Upper lobe of right lung (tissue), 1 donor: ENCODE measurements around the gene MAP4K3. TPM values are rescaled to one million over a fixed set of nuclear protein-coding genes. Genes with fewer than 3 reads are reported as not detected.
A peak's percentile ranks its signal among the peaks of the same experiment; 100 is the strongest.
"Not testable (repeated sequence)": the region's sequence is repeated elsewhere in the genome, so short reads cannot be mapped to it uniquely, and the experiment has no call there.

Source experiments
- ATAC-seq: fragments of 200-7000 bp; cut with Tn5 transposase; one replicate; pipeline ENCODE4 v1.9.1; 2020; ENCODE audit warnings: mild to moderate bottlenecking, moderate library complexity
- DNase-seq: peaks from one replicate; pipeline ENCODE4 v3.0.0-alpha.2; 2020
- H3K27ac ChIP-seq: fragments of 200-600 bp; one replicate; pipeline ENCODE4 v1.8.0; 2022
- H3K27me3 ChIP-seq: fragments of 200-600 bp; one replicate; pipeline ENCODE4 v1.8.0; 2022; ENCODE audit warnings: mild to moderate bottlenecking
- H3K36me3 ChIP-seq: fragments of 200-600 bp; one replicate; pipeline ENCODE4 v1.8.0; 2022
- H3K4me1 ChIP-seq: fragments of 200-600 bp; one replicate; pipeline ENCODE4 v1.8.0; 2022
- H3K4me3 ChIP-seq: fragments of 200-600 bp; one replicate; pipeline ENCODE4 v1.8.0; 2022; ENCODE audit warnings: mild to moderate bottlenecking
- H3K9me3 ChIP-seq: fragments of 200-600 bp; one replicate; pipeline ENCODE4 v1.8.0; 2022
- intact Hi-C: fragments of 100-400 bp; cut with DNase I; formaldehyde crosslinking; loops from one replicate; pipeline ENCODE4 v1.11.0; 2022
- total RNA-seq: library from RNA; stranded (reverse); fragmentation: NEBNext Ultra II Directional; extraction: Animal tissue kit (Norgen Biotek cat#: 25700); gene quantifications from one replicate; pipeline ENCODE4 v1.2.1, GENCODE V29; 2021
- TF ChIP-seq, protein P1 (sequence below): fragments of 200-600 bp; IDR thresholded peaks from one replicate; pipeline ENCODE4 v1.8.0; 2022; ENCODE audit warnings: antibody characterized with exemption
- donor health status: DM: no; HTN: yes; CAD: no; lungs with severe emphysema.

Gene MAP4K3
- total RNA-seq, 1 donor from 2014 or later: 55.5 TPM

DNA sequence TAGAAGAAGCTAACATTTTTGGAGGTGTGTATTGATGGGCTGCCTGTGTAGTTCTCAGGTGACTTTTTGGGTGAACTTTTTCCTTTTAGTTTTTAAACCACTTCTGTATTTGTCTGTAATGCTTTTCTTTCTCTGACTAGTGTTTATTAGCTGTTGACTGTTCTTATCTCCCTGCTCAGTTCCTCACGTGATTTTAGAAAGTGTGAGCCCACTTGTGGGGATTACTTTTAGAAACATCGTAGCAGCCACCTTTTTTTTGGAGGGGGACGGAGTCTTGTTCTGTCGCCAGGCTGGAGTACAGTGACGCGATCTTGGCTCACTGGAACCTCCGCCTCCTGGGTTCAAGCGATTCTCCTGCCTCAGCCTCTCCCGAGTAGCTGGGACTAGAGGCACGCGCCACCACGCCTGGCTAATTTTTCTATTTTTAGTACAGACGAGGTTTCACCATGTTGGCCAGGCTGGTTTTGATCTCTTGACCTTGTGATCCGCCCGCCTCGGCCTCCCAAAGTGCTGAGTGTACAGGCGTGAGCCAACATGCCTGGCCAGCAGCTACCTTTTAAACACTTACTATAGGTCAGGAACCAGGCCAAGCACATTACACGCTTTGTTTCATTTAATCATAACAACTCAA is 184.1 kb downstream of the MAP4K3 start:
- Histone ChIP-seq H3K27ac (no peak overlapping the region), H3K36me3 (peaks cover 85% of the 10 kb centered on the region), H3K4me1 (no peaks in the 10 kb centered on the region), H3K27me3 (no peaks in the 10 kb centered on the region), H3K9me3 (no peaks in the 10 kb centered on the region), H3K4me3 (no peak overlapping the region)
- intact Hi-C loops: no loop called here
- TF ChIP-seq, protein P1, sequence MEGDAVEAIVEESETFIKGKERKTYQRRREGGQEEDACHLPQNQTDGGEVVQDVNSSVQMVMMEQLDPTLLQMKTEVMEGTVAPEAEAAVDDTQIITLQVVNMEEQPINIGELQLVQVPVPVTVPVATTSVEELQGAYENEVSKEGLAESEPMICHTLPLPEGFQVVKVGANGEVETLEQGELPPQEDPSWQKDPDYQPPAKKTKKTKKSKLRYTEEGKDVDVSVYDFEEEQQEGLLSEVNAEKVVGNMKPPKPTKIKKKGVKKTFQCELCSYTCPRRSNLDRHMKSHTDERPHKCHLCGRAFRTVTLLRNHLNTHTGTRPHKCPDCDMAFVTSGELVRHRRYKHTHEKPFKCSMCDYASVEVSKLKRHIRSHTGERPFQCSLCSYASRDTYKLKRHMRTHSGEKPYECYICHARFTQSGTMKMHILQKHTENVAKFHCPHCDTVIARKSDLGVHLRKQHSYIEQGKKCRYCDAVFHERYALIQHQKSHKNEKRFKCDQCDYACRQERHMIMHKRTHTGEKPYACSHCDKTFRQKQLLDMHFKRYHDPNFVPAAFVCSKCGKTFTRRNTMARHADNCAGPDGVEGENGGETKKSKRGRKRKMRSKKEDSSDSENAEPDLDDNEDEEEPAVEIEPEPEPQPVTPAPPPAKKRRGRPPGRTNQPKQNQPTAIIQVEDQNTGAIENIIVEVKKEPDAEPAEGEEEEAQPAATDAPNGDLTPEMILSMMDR: no peak
- DNase-seq (no peak), ATAC-seq (no peak)

DNA sequence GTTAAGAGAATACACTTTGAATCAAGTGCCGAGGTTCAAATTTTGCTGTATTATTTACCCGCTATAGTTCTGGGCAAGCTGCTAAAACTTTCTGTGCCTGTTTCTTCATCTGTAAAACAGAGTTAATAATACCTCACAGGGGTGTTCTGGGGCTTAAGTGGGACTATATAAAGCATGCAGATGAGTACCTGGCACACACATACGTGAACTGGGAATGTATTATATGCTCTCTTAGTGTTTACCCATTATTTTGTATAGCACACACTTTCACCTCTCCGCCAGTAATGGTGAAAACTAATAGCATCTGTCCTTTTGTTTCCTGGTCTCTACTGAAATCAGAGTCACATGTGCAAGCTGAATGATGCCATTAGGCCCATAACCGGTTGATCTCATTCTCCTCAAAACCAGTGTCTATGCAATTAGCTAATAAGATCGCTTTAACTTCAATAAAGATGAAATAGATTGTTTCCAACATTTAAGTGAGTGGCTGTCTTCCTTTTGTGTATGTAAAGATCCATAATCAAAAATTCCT is 189.5 kb downstream of the MAP4K3 start:
- no peak overlapping the region for H3K27ac ChIP-seq
- TF ChIP-seq, protein P1: no peak
- no peak for DNase-seq
- no peaks in the 10 kb centered on the region for H3K9me3 ChIP-seq
- no peak overlapping the region for H3K4me3 ChIP-seq
- H3K4me1 ChIP-seq: no peaks in the 10 kb centered on the region
- H3K27me3 ChIP-seq: no peaks in the 10 kb centered on the region
- intact Hi-C loops: no loop called here
- ATAC-seq: no peak
- H3K36me3 ChIP-seq: peaks cover 34% of the 10 kb centered on the region

DNA sequence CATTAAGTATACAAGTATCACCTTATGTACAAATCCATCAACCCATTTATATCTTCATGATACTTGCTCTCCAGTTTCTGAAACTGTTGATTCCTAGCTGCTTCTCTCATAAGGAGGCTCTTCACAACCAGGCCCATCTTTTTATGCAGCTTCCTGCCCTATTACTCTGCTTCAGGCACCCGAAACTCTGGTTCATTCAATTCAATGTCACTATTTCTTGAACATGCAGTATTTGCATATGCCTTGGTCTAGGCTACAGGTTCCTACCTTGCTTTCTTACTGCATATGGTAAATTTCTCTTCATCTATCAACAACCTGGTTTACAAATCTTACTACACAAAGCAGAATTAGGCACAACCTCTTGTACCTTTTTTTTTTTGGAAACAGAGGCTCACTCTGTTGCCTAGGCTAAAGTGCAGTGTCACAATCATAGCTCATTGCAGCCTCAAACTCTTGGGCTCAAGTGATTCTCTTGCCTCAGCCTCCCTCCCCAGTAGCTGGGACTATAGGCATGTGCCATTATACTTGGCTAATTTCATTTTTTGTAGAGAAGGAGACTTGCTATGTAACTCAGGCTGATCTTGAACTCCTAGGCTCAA is 190.6 kb downstream of the MAP4K3 start:
- intact Hi-C loops: no loop called here
- ATAC-seq (no peak), DNase-seq (no peak)
- no peaks in the 10 kb centered on the region for H3K9me3 ChIP-seq
- H3K27me3 ChIP-seq: no peaks in the 10 kb centered on the region
- H3K27ac ChIP-seq: no peak overlapping the region
- peaks cover 23% of the 10 kb centered on the region for H3K36me3 ChIP-seq
- no peaks in the 10 kb centered on the region for H3K4me1 ChIP-seq
- no peak overlapping the region for H3K4me3 ChIP-seq
- TF ChIP-seq, protein P1: no peak

DNA sequence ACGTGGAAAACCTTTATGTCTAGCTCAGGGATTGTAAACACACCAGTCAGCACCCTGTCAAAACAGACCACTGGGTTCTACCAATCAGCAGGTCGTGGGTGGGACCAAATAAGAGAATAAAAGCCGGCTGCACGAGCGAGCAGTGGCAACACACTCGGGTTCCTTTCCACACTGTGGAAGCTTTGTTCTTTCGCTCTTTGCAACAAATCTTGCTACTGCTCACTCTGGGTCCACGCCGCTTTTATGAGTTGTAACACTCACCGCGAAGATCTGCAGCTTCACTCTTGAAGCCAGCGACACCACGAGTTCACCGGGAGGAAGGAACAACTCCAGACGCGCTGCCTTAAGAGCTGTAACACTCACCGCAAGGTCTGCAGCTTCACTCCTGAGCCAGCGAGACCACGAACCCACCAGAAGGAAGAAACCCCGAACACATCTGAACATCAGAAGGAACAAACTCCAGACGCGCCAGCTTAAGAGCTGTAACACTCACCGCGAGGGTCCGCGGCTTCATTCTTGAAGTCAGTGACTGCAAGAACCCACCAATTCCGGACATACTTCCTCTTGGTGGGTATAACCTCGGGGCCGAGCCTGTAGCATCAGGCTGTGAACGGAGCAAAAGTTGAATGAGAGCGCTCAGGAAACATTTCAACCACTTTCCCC is 192.0 kb downstream of the MAP4K3 start:
- H3K4me1 ChIP-seq, H3K27ac ChIP-seq, H3K27me3 ChIP-seq, intact Hi-C loops, H3K36me3 ChIP-seq, DNase-seq, H3K9me3 ChIP-seq: not testable (repeated sequence)
- H3K4me3 ChIP-seq: peak overlapping the region; percentile 21
- peak; percentile 50 for ATAC-seq

DNA sequence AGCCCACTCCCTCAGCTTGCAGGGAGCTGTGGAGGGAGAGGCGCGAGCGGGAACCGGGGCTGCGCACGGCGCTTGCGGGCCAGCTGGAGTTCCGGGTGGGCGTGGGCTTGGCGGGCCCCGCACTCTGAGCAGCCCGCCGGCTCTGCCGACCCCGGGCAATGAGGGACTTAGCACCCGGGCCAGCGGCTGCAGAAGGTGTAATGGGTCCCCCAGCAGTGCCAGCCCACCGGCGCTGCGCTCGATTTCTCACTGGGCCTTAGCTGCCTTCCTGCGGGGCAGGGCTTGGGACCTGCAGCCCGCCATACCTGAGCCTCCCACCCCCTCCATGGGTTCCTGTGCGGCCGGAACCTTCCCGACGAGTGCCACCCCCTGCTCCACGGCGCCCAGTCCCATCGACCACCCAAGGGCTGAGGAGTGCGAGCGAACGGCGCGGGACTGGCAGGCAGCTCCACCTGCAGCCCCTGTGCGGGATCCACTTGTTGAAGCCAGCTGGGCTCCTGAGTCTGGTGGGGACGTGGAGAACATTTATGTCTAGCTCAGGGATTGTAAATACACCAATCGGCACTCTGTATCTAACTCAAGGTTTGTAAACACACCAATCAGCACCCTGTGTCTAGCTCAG is 192.7 kb downstream of the MAP4K3 start:
- intact Hi-C loops, DNase-seq: not testable (repeated sequence)

DNA sequence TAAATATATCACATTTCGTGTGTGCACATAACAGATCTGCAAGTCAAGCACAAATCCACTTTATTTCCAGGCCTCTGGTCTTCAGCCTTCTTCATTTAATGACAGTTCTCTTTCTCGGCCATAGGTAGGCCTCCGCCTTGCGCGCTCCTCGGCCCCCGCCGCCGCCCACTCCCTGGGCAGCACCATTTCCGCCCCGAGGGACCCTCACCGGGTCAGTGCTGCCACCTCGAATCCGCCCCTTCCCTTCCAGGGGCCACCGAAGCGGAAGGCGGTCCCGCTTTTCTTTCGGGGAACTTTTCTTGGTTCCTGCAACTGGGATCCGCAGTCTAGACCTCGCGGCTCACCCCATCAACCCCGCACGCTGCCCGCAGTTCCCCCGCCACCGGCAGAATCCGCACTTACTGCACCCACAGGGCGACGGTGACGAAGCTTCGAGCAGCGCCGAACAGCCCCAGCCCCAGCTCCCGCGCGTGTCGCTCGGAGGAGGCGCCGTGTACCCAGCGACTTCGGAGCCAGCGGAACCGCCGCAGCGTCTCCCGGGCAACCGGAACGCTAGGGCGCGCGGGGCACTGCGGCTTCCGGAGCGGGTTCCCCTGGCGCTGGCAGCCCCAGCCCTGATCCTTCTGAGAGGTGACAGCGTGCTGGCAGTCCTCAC is 193.5 kb downstream of the MAP4K3 start, which contains the start of gene CDKL4:
Gene CDKL4 (minus strand): TSS at position 502 of the 655 bp plus-strand sequence.
- H3K9me3 ChIP-seq: no peaks in the 10 kb centered on the region
- H3K27me3 ChIP-seq: no peaks in the 10 kb centered on the region
- peak within 1 kb of the TSS; percentile 38 for H3K4me3 ChIP-seq
- TF ChIP-seq, protein P1: no peak
- H3K4me1 ChIP-seq: no peaks in the 10 kb centered on the region
- peak; percentile 70 for DNase-seq
- intact Hi-C loops: no loop called here
- ATAC-seq: peak; percentile 83
- H3K36me3 ChIP-seq: no peaks in the 10 kb centered on the region
- no peak within 1 kb of the TSS for H3K27ac ChIP-seq

More for the DNA sequence above, 192.7 kb downstream of the MAP4K3 start:
- H3K4me3 ChIP-seq: peak overlapping the region; percentile 38
- ATAC-seq, H3K27me3 ChIP-seq, H3K27ac ChIP-seq, H3K9me3 ChIP-seq, H3K36me3 ChIP-seq, H3K4me1 ChIP-seq: not testable (repeated sequence)
